ENCODE data around the gene PXDN. TPM values are rescaled to one million over a fixed set of nuclear protein-coding genes. Genes with fewer than 3 reads are reported as not detected.

The PXDN gene
- total and polyA plus RNA-seq, 11 donors, result 5.9 to 83.7 (median 28.2) TPM

GRCh38 chr2:1789610-1790009 lies 45.3 kb upstream of the PXDN start:
- WGBS, 4 donors, result 91 to 94% (median 92%) methylated on average over 11 of the region's 11 CpGs
- Histone ChIP-seq H3K27ac (no peak overlapping the region), H3K4me3 (no peak overlapping the region), H3K27me3 (peaks cover 0 to 23% (median 0%) of the 10 kb centered on the region in 9 donors), H3K4me1 (no peaks in the 10 kb centered on the region), H3K36me3 (no peaks in the 10 kb centered on the region), H3K9me3 (no peaks in the 10 kb centered on the region)
- intact Hi-C loops (cut with DNase I), result no loop called here
- DNase-seq (no peak), ATAC-seq (no peak)
- TF ChIP-seq POLR2A (IDR thresholded peaks at IDR 0.05) (no peak), CTCF (IDR thresholded peaks at IDR 0.05) (no peak)

- Histone ChIP-seq H3K4me3 (no peak overlapping the region), H3K27me3 (peaks cover 0 to 23% (median 0%) of the 10 kb centered on the region in 9 donors), H3K36me3 (no peaks in the 10 kb centered on the region), H3K27ac (no peak overlapping the region), H3K4me1 (no peaks in the 10 kb centered on the region), H3K9me3 (no peaks in the 10 kb centered on the region)
- intact Hi-C loops (cut with DNase I), result no loop called here
- no peak for DNase-seq
- TF ChIP-seq POLR2A (IDR thresholded peaks at IDR 0.05) (no peak), CTCF (IDR thresholded peaks at IDR 0.05) (no peak)
- no peak for ATAC-seq
- WGBS, 4 donors, result 76 to 84% (median 84%) methylated on average over 18 of the region's 18 CpGs
These were observed 44.2 kb upstream of the PXDN start for GRCh38 chr2:1788478-1788959.

- H3K9me3 ChIP-seq, result no peaks in the 10 kb centered on the region
- no peak overlapping the region for H3K27ac ChIP-seq
- no peak for TF ChIP-seq POLR2A (IDR thresholded peaks at IDR 0.05)
- TF ChIP-seq CTCF (IDR thresholded peaks at IDR 0.05), result no peak
- DNase-seq (no peak), ATAC-seq (no peak)
- intact Hi-C loops (cut with DNase I), result no loop called here
- H3K4me3 ChIP-seq, result no peak overlapping the region
- H3K27me3 ChIP-seq, result peaks cover 0 to 23% (median 0%) of the 10 kb centered on the region in 9 donors
- 74 to 76% (median 75%) methylated on average over 10 of the region's 10 CpGs for WGBS, 4 donors
- no peaks in the 10 kb centered on the region for H3K4me1 ChIP-seq
- H3K36me3 ChIP-seq, result no peaks in the 10 kb centered on the region
These were observed 43.6 kb upstream of the PXDN start for GRCh38 chr2:1787755-1788477.

- H3K27me3 ChIP-seq, result peaks cover 0 to 37% (median 12%) of the 10 kb centered on the region in 9 donors
- no peak for TF ChIP-seq POLR2A (IDR thresholded peaks at IDR 0.05)
- no peak for TF ChIP-seq CTCF (IDR thresholded peaks at IDR 0.05)
These were observed 40.8 kb upstream of the PXDN start for GRCh38 chr2:1784986-1785617.

More at GRCh38 chr2:1784986-1785617, 40.8 kb upstream of the PXDN start:
- DNase-seq (no peak), ATAC-seq (no peak)
- Histone ChIP-seq H3K4me3 (no peak overlapping the region), H3K36me3 (no peaks in the 10 kb centered on the region), H3K4me1 (no peaks in the 10 kb centered on the region), H3K9me3 (no peaks in the 10 kb centered on the region), H3K27ac (no peak overlapping the region)
- 83 to 94% (median 89%) methylated on average over 18 to 19 of the region's 19 CpGs for WGBS, 4 donors
- intact Hi-C loops (cut with DNase I), result no loop called here

Measured in heart left ventricle (tissue), 16 donors.